ENCODE results near the gene TRIM47. TPM values are rescaled to one million over a fixed set of nuclear protein-coding genes. Genes with fewer than 3 reads are reported as not detected.

The TRIM47 gene
- total RNA-seq, 2 donors from 2014 or later: 1.6 to 2.7 TPM

DNA sequence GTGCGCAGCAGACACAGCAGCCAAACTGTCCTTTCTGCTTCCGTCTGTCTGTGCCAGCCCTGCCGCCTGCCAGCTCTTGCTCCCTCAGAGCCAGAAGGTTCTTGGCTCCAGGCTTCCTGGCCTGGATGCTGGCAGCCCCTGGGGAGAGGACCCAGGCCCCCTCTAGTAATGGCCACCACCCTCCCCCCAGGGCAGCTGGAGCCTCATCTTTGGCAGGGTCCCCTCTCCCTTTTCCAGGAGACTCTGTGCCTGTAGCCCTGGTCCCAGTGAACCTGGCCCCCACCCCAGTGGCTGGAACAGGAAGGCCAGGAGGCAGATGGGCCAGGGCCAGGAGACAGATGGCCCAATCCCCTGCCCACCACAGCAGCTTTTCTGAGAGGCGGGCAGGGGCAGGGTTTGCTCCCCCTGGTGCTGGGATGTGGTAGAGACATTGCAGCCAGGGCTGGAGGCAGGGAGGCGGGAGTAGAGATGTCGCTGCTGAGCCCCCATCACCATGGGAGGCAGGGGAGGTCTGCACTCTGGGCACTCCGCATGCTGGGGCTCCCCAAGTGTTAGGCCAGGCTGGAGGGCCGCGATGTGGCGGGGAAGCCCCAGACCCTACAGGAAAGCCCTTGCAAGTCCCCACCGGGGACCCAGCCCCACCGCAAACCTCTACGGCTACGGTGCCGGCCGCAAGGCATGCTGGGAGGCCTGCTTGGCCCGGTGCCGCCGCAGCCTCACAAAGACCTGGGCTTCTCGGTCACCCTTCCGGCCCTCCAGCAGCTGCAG, 50.9 kb downstream of the TRIM47 start:
- Mint-ChIP-seq H3K27ac (peak overlapping the region; percentile 90), H3K9me3 (no peaks in the 10 kb centered on the region), H3K4me3 (peak overlapping the region; percentile 42), H3K36me3 (ENCODE audit: low read depth) (peaks cover 5% of the 10 kb centered on the region), H3K27me3 (ENCODE audit: insufficient read depth) (no peaks in the 10 kb centered on the region), H3K4me1 (peaks cover 9% of the 10 kb centered on the region)
- H3K4me1 ChIP-seq (ENCODE audit: control insufficient read depth, insufficient read depth, low read length): no peaks in the 10 kb centered on the region
- H3K27ac ChIP-seq (ENCODE audit: low read depth, low read length): peak overlapping the region; percentile 66
- WGBS, 2 experiments (ENCODE audit: insufficient coverage in 1 of 2, insufficient read length in 1 of 2): 57 to 65% methylated on average over 11 to 21 of the region's 21 CpGs
- H3K36me3 ChIP-seq (ENCODE audit: control insufficient read depth, insufficient read depth, low read length): peaks cover 15% of the 10 kb centered on the region
- H3K9me3 ChIP-seq (ENCODE audit: control insufficient read depth, low read length): no peaks in the 10 kb centered on the region
- H3K27me3 ChIP-seq (ENCODE audit: control insufficient read depth, insufficient read depth, low read length, poor library complexity, severe bottlenecking): no peaks in the 10 kb centered on the region
- H3K4me3 ChIP-seq (ENCODE audit: low read length): no peak overlapping the region
- DNase-seq: peak; percentile 98
- H3K9ac ChIP-seq (ENCODE audit: extremely low read depth, low read length, poor library complexity, severe bottlenecking): no peak overlapping the region
- TF ChIP-seq, protein P1, sequence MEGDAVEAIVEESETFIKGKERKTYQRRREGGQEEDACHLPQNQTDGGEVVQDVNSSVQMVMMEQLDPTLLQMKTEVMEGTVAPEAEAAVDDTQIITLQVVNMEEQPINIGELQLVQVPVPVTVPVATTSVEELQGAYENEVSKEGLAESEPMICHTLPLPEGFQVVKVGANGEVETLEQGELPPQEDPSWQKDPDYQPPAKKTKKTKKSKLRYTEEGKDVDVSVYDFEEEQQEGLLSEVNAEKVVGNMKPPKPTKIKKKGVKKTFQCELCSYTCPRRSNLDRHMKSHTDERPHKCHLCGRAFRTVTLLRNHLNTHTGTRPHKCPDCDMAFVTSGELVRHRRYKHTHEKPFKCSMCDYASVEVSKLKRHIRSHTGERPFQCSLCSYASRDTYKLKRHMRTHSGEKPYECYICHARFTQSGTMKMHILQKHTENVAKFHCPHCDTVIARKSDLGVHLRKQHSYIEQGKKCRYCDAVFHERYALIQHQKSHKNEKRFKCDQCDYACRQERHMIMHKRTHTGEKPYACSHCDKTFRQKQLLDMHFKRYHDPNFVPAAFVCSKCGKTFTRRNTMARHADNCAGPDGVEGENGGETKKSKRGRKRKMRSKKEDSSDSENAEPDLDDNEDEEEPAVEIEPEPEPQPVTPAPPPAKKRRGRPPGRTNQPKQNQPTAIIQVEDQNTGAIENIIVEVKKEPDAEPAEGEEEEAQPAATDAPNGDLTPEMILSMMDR (conservative IDR thresholded peaks at IDR 0.05): peak; percentile 90

DNA sequence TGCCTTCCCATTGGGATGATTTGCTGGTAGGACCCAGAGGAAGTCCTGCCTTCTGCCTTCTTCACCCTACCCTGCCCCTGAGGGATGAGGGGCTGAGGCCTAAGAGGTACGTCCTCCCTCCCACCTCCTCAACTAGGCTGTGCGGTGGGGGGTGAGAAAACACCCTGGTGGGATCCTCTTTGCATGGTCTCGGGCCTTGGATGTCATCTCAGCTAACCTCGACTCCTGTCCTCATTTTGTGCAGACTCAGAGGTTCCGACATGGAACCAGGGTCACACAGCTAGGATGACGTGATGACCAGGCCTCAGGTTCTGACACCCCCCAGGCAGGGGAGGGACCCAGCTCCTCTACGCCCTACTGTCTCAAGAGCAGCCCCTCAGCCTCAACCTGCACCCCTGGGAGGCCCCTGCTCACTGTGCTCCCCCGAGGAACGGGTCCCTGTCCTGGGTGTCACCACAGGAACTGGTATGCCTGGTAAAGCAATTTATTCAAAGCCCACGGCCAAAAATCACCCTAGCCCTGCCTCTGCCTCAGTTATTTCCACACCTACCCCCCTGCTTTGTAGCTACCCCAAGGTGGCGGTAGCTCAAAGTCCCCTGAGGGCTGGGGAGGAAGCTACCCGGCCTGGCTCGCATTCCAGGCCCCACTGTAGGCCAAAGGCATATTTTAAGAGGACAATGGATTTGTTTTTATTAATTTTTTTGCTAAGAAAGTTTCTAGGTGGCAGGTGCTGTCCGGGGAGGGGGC, 51.6 kb downstream of the TRIM47 start:
- TF ChIP-seq, protein P1 (conservative IDR thresholded peaks at IDR 0.05): no peak
- DNase-seq: no peak
- no peak overlapping the region for H3K9ac ChIP-seq (ENCODE audit: extremely low read depth, low read length, poor library complexity, severe bottlenecking)
- H3K4me1 ChIP-seq (ENCODE audit: control insufficient read depth, insufficient read depth, low read length): no peaks in the 10 kb centered on the region
- no peak overlapping the region for H3K4me3 ChIP-seq (ENCODE audit: low read length)
- Mint-ChIP-seq H3K27me3 (ENCODE audit: insufficient read depth) (no peaks in the 10 kb centered on the region), H3K9me3 (no peaks in the 10 kb centered on the region), H3K4me3 (no peak overlapping the region), H3K36me3 (ENCODE audit: low read depth) (peaks cover 11% of the 10 kb centered on the region), H3K27ac (peak overlapping the region; percentile 66), H3K4me1 (peaks cover 5% of the 10 kb centered on the region)
- H3K9me3 ChIP-seq (ENCODE audit: control insufficient read depth, low read length): no peaks in the 10 kb centered on the region
- no peaks in the 10 kb centered on the region for H3K27me3 ChIP-seq (ENCODE audit: control insufficient read depth, insufficient read depth, low read length, poor library complexity, severe bottlenecking)
- H3K36me3 ChIP-seq (ENCODE audit: control insufficient read depth, insufficient read depth, low read length): peaks cover 21% of the 10 kb centered on the region
- H3K27ac ChIP-seq (ENCODE audit: low read depth, low read length): peak overlapping the region; percentile 66
- 93 to 100% methylated on average over 6 to 14 of the region's 14 CpGs for WGBS, 2 experiments (ENCODE audit: insufficient coverage in 1 of 2, insufficient read length in 1 of 2)

DNA sequence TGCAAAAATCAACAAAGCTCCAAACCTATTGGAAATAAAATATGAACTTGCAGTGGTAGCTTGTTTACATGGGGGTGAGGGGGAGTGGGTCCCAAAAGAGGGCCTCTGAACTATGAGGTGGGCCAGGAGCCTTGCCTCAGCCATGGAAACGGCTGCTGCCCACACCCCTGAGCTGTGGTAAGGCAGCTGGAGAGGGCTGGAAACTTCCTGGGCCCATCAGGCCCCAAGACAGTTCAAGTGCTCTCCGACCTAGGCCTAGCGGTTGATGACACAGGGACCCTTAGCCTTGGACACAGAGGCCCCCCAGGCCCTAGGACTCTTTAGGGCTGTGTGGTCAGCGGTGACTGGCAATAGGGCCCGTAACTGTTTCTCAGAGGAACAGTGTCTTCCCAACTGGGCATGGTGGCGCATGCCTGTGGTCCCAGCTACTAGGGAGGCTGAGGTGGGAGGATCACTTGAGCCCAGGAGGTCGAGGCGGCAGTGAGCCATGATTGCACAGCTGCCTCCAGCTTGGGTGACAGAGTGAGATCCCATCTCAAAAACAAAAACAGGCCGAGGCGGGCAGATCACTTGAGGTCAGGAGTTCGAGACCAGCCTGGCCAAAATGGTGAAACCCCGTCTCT, 52.5 kb downstream of the TRIM47 start:
- no peak overlapping the region for H3K4me3 Mint-ChIP-seq
- no peak for DNase-seq
- H3K36me3 ChIP-seq (ENCODE audit: control insufficient read depth, insufficient read depth, low read length): peaks cover 30% of the 10 kb centered on the region
- H3K4me3 ChIP-seq (ENCODE audit: low read length): no peak overlapping the region
- H3K4me1 Mint-ChIP-seq: peaks cover 5% of the 10 kb centered on the region
- TF ChIP-seq, protein P1 (conservative IDR thresholded peaks at IDR 0.05): no peak
- H3K9me3 ChIP-seq (ENCODE audit: control insufficient read depth, low read length): no peaks in the 10 kb centered on the region
- H3K27me3 Mint-ChIP-seq (ENCODE audit: insufficient read depth): no peaks in the 10 kb centered on the region
- no peaks in the 10 kb centered on the region for H3K9me3 Mint-ChIP-seq
- WGBS, 2 experiments (ENCODE audit: insufficient coverage in 1 of 2, insufficient read length in 1 of 2): 91 to 96% methylated on average over 9 to 12 of the region's 12 CpGs
- no peaks in the 10 kb centered on the region for H3K27me3 ChIP-seq (ENCODE audit: control insufficient read depth, insufficient read depth, low read length, poor library complexity, severe bottlenecking)
- H3K36me3 Mint-ChIP-seq (ENCODE audit: low read depth): peaks cover 17% of the 10 kb centered on the region
- no peaks in the 10 kb centered on the region for H3K4me1 ChIP-seq (ENCODE audit: control insufficient read depth, insufficient read depth, low read length)
- H3K27ac Mint-ChIP-seq: no peak overlapping the region
- no peak overlapping the region for H3K27ac ChIP-seq (ENCODE audit: low read depth, low read length)
- H3K9ac ChIP-seq (ENCODE audit: extremely low read depth, low read length, poor library complexity, severe bottlenecking): no peak overlapping the region

Data from endodermal cell (in vitro differentiated cells).